WTC11 (cell line): ENCODE data around the gene ESCO1. TPM values are rescaled to one million over a fixed set of nuclear protein-coding genes. Genes with fewer than 3 reads are reported as not detected.

Experiments
- ATAC-seq: fragments of 200-7000 bp; cut with Tn5 transposase; 2 replicates; pipeline ENCODE4 v1.10.0; 2021; ENCODE audit warnings: mild to moderate bottlenecking, moderate library complexity
- CTCF ChIA-PET: fragments of 300-600 bp; sonication (Branson Sonifier 250); formaldehyde crosslinking; loops from one replicate; lab custom pipeline; 2021; ENCODE audit warnings: antibody characterized with exemption; lab: Charles Lee
- POLR2A ChIA-PET: fragments of 350-600 bp; sonication (Branson Sonifier 250); formaldehyde crosslinking; loops from one replicate; lab custom pipeline; 2021; ENCODE audit warnings: antibody characterized with exemption; lab: Charles Lee
- DNase-seq: peaks from one replicate; pipeline ENCODE4 v3.0.0; 2021; ENCODE audit warnings: low spot score
- H3K27ac Mint-ChIP-seq: 2 replicates; pipeline ENCODE4 v1.8.0; 2021; ENCODE audit warnings: mixed read lengths
- H3K27me3 Mint-ChIP-seq: 2 replicates; pipeline ENCODE4 v1.8.0; 2021; ENCODE audit warnings: low read depth, mild to moderate bottlenecking, moderate library complexity, mixed read lengths
- H3K36me3 Mint-ChIP-seq: 2 replicates; pipeline ENCODE4 v1.8.0; 2021; ENCODE audit warnings: mixed read lengths
- H3K4me1 Mint-ChIP-seq: 2 replicates; pipeline ENCODE4 v1.8.0; 2022; ENCODE audit warnings: mixed read lengths
- H3K4me3 Mint-ChIP-seq: 2 replicates; pipeline ENCODE4 v1.8.0; 2021; ENCODE audit warnings: mild to moderate bottlenecking, moderate library complexity, mixed read lengths
- H3K9me3 Mint-ChIP-seq: 2 replicates; pipeline ENCODE4 v1.8.0; 2021; ENCODE audit warnings: mixed read lengths
- ELF4 ChIP-seq: sonication (generic); formaldehyde crosslinking; IDR thresholded peaks from 2 replicates; pipeline ENCODE4 v1.8.1; 2022; ENCODE audit warnings: low read depth, mild to moderate bottlenecking, moderate library complexity, missing genetic modification reagents
- FOXK1 ChIP-seq: sonication (generic); formaldehyde crosslinking; IDR thresholded peaks from 2 replicates; pipeline ENCODE4 v1.8.0; 2022; ENCODE audit warnings: mild to moderate bottlenecking, moderate library complexity, missing genetic modification reagents
- FOXP1 ChIP-seq: sonication (generic); formaldehyde crosslinking; IDR thresholded peaks from 2 replicates; pipeline ENCODE4 v1.8.0; 2022; ENCODE audit warnings: missing genetic modification reagents, mild to moderate bottlenecking, moderate library complexity, borderline replicate concordance
- GTF2I ChIP-seq: fragments of 250-450 bp; sonication (Bioruptor Pico); conservative IDR thresholded peaks from 2 replicates; pipeline ENCODE4 v1.4.0; 2021; ENCODE audit warnings: mild to moderate bottlenecking
- JUN ChIP-seq: sonication (generic); formaldehyde crosslinking; IDR thresholded peaks from 2 replicates; pipeline ENCODE4 v1.8.0; 2023; ENCODE audit warnings: mild to moderate bottlenecking, missing genetic modification reagents
- NFE2L1 ChIP-seq: sonication (generic); formaldehyde crosslinking; IDR thresholded peaks from 2 replicates; pipeline ENCODE4 v1.8.1; 2023; ENCODE audit warnings: missing genetic modification reagents
- NFYB ChIP-seq: sonication (generic); formaldehyde crosslinking; conservative IDR thresholded peaks from 2 replicates; pipeline ENCODE4 v1.8.0; 2022; ENCODE audit warnings: low read depth, missing genetic modification reagents
- RELA ChIP-seq: sonication (generic); formaldehyde crosslinking; IDR thresholded peaks from 2 replicates; pipeline ENCODE4 v1.8.1; 2022; ENCODE audit warnings: missing genetic modification reagents, mild to moderate bottlenecking, borderline replicate concordance
- TCF7 ChIP-seq: sonication (generic); formaldehyde crosslinking; IDR thresholded peaks from 2 replicates; pipeline ENCODE4 v1.8.0; 2022; ENCODE audit warnings: mild to moderate bottlenecking, low read depth, missing genetic modification reagents, moderate library complexity
- TEAD1 ChIP-seq: sonication (generic); formaldehyde crosslinking; IDR thresholded peaks from 2 replicates; pipeline ENCODE4 v1.8.0; 2022; ENCODE audit warnings: mild to moderate bottlenecking, missing genetic modification reagents
- ZNF138 ChIP-seq: sonication (generic); formaldehyde crosslinking; conservative IDR thresholded peaks from 2 replicates; pipeline ENCODE4 v1.8.1; 2022; ENCODE audit warnings: mild to moderate bottlenecking, moderate library complexity, missing genetic modification reagents
- ZNF671 ChIP-seq: fragments of 250-450 bp; sonication (Bioruptor Pico); IDR thresholded peaks from 2 replicates; pipeline ENCODE4 v1.8.0; 2021; ENCODE audit warnings: mild to moderate bottlenecking
- total RNA-seq: library from RNA; stranded (reverse); gene quantifications from 3 replicates; pipeline ENCODE4 v1.2.3, GENCODE V29; 2021
- TF ChIP-seq, protein P1 (sequence below): fragments of 250-450 bp; sonication (Bioruptor Pico); IDR thresholded peaks from 2 replicates; pipeline ENCODE4 v2.1.2; 2022; ENCODE audit warnings: mild to moderate bottlenecking, moderate library complexity
- TF ChIP-seq, protein P2 (sequence below): sonication (generic); formaldehyde crosslinking; IDR thresholded peaks from 2 replicates; pipeline ENCODE4 v1.8.1; 2023; ENCODE audit warnings: mild to moderate bottlenecking, missing genetic modification reagents
- TF ChIP-seq, protein P3 (sequence below): sonication (generic); formaldehyde crosslinking; IDR thresholded peaks from 2 replicates; pipeline ENCODE4 v1.8.0; 2022; ENCODE audit warnings: missing genetic modification reagents
- TF ChIP-seq, protein P4 (sequence below): sonication (generic); formaldehyde crosslinking; IDR thresholded peaks from 2 replicates; pipeline ENCODE4 v1.8.0; 2022; ENCODE audit warnings: mild to moderate bottlenecking, missing genetic modification reagents
- TF ChIP-seq, protein P5 (sequence below): fragments of 200-600 bp; IDR thresholded peaks from 2 replicates; pipeline ENCODE4 v1.8.0; 2022; ENCODE audit warnings: antibody characterized with exemption
- TF ChIP-seq, protein P6 (sequence below): sonication (generic); formaldehyde crosslinking; conservative IDR thresholded peaks from 2 replicates; pipeline ENCODE4 v1.8.1; 2022; ENCODE audit warnings: mild to moderate bottlenecking, missing genetic modification reagents
- TF ChIP-seq, protein P7 (sequence below): fragments of 250-450 bp; sonication (Bioruptor Pico); conservative IDR thresholded peaks from 2 replicates; pipeline ENCODE4 v1.9.0; 2021; ENCODE audit warnings: mild to moderate bottlenecking

The ESCO1 gene
- total RNA-seq, 1 experiment from 2014 or later: 46.5 TPM

DNA sequence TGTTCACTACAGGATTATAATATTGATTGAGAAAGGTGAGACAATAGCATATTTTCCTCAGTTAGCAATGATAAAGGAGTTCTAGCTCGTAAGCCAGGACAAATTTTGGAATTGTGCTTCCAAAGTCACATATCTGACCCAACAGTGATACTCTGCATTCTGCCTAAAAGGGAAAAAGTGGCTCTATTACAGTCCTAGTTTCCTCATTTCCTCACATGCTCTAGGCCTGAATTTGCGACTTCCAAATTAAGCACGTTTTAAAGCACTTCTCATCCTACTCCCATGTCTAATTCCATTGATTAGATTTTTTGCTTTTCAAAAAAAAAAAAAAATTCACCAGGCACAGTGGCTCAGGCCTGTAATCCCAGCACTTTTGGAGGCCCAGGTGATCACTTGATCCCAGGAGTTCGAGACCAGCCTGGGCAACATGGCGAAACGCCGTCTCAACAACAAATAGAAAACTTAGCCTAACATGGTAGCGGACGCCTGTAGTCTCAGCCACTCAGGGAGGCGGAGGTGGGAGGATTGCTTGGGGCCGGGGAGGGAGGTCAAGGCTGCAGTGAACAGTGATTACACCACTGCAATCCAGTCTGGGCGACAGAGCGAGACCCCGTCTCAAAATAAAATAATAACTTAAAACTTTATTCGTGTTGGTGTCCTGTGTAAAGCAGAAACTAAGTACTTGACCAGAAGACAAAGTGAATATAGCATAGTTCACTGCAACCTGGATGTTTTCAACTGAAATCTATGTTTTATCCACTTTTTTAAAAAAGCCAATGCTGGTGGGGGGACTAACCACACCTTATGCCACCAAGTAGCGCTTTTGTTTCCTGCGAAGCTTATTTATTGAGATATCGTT, 1.5 kb downstream of the ESCO1 start (continued):
- TF ChIP-seq, protein P1, sequence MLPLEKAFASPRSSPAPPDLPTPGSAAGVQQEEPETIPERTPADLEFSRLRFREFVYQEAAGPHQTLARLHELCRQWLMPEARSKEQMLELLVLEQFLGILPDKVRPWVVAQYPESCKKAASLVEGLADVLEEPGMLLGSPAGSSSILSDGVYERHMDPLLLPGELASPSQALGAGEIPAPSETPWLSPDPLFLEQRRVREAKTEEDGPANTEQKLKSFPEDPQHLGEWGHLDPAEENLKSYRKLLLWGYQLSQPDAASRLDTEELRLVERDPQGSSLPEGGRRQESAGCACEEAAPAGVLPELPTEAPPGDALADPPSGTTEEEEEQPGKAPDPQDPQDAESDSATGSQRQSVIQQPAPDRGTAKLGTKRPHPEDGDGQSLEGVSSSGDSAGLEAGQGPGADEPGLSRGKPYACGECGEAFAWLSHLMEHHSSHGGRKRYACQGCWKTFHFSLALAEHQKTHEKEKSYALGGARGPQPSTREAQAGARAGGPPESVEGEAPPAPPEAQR: no peak

DNA sequence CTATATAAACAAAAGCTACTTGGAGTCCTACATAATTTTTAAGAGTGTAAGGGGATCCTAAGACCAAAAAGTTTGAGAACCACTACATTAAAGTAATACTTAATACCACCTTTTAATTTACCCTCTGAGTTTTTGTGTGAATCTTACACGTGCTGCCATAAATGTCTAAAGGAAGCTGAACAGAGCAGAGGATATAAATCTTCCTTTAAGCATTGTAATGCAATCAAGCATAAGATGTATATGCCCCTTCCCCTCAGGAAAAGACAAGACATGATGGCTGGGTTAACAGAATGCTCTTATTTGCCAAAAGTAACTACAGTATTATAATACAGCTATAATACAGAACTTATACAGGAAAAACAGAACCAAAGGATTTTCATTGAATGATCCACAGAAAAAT, 2.9 kb downstream of the ESCO1 start:
- ATAC-seq: no peak
- DNase-seq: no peak
- ChIA-PET POLR2A (no interaction called here), CTCF (no interaction called here)
- Mint-ChIP-seq H3K4me1 (peaks cover 14% of the 10 kb centered on the region), H3K27me3 (no peaks in the 10 kb centered on the region), H3K4me3 (no peak overlapping the region), H3K27ac (no peak overlapping the region), H3K36me3 (peaks cover 25% of the 10 kb centered on the region), H3K9me3 (peaks cover 13% of the 10 kb centered on the region)
- TF ChIP-seq ELF4 (CRISPR knock-in tag): no peak
- no peak for TF ChIP-seq ZNF138 (CRISPR knock-in tag)
- no peak for TF ChIP-seq ZNF671
- TF ChIP-seq TCF7 (CRISPR knock-in tag): no peak
- TF ChIP-seq JUN (CRISPR knock-in tag): no peak
- TF ChIP-seq, protein P2, sequence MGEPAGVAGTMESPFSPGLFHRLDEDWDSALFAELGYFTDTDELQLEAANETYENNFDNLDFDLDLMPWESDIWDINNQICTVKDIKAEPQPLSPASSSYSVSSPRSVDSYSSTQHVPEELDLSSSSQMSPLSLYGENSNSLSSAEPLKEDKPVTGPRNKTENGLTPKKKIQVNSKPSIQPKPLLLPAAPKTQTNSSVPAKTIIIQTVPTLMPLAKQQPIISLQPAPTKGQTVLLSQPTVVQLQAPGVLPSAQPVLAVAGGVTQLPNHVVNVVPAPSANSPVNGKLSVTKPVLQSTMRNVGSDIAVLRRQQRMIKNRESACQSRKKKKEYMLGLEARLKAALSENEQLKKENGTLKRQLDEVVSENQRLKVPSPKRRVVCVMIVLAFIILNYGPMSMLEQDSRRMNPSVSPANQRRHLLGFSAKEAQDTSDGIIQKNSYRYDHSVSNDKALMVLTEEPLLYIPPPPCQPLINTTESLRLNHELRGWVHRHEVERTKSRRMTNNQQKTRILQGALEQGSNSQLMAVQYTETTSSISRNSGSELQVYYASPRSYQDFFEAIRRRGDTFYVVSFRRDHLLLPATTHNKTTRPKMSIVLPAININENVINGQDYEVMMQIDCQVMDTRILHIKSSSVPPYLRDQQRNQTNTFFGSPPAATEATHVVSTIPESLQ (CRISPR knock-in tag): no peak
- no peak for TF ChIP-seq NFYB (CRISPR knock-in tag)
- no peak for TF ChIP-seq TEAD1 (CRISPR knock-in tag)
- no peak for TF ChIP-seq FOXP1 (CRISPR knock-in tag)
- no peak for TF ChIP-seq RELA (CRISPR knock-in tag)
- no peak for TF ChIP-seq NFE2L1 (CRISPR knock-in tag)
- no peak for TF ChIP-seq GTF2I
- TF ChIP-seq FOXK1 (CRISPR knock-in tag): no peak
- TF ChIP-seq, protein P3, sequence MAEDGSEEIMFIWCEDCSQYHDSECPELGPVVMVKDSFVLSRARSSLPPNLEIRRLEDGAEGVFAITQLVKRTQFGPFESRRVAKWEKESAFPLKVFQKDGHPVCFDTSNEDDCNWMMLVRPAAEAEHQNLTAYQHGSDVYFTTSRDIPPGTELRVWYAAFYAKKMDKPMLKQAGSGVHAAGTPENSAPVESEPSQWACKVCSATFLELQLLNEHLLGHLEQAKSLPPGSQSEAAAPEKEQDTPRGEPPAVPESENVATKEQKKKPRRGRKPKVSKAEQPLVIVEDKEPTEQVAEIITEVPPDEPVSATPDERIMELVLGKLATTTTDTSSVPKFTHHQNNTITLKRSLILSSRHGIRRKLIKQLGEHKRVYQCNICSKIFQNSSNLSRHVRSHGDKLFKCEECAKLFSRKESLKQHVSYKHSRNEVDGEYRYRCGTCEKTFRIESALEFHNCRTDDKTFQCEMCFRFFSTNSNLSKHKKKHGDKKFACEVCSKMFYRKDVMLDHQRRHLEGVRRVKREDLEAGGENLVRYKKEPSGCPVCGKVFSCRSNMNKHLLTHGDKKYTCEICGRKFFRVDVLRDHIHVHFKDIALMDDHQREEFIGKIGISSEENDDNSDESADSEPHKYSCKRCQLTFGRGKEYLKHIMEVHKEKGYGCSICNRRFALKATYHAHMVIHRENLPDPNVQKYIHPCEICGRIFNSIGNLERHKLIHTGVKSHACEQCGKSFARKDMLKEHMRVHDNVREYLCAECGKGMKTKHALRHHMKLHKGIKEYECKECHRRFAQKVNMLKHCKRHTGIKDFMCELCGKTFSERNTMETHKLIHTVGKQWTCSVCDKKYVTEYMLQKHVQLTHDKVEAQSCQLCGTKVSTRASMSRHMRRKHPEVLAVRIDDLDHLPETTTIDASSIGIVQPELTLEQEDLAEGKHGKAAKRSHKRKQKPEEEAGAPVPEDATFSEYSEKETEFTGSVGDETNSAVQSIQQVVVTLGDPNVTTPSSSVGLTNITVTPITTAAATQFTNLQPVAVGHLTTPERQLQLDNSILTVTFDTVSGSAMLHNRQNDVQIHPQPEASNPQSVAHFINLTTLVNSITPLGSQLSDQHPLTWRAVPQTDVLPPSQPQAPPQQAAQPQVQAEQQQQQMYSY: no peak

DNA sequence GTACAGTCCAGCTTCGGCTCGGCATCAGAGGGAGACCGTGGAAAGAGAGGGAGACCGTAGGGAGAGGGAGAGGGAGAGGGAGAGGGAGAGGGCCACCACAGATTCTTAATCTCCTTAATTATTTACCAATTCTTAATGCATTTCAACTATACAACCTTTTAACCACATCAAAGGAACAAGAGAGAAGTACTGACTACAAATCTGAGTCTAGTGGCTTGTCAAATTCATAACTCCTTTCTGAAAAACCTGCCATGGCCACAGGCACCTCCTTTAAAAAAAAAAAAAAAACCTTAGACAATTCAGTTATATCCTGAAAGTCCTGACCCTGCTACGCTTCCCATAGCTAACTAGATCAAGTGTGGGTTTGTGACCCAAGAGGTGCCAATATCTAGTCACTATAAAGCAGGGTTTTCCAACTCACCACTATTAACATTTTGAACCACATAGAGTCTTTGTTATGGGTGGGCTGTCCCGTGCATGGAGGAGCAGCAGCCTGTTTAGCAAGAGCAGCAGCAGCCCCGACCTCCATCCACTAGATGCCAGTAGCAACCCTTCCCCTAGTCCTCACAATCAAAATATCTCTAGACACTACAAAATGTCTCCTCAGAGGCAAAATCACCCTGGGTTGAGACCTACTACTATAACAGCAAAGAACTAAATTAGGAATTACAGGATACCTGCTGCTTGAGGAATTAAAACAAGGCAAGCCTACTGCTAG, 6.8 kb downstream of the ESCO1 start:
- no peak for ATAC-seq
- no peak overlapping the region for H3K27ac Mint-ChIP-seq
- H3K27me3 Mint-ChIP-seq: no peaks in the 10 kb centered on the region
- ChIA-PET CTCF (no interaction called here), POLR2A (interaction anchor here (0.6 kb wide), 1 partner anchor 103 kb away, joined by 3 read pairs; no protein-coding TSS in a partner anchor)
- no peak for DNase-seq
- peaks cover 41% of the 10 kb centered on the region for H3K36me3 Mint-ChIP-seq
- H3K4me3 Mint-ChIP-seq: no peak overlapping the region
- H3K4me1 Mint-ChIP-seq: peaks cover 6% of the 10 kb centered on the region
- peaks cover 31% of the 10 kb centered on the region for H3K9me3 Mint-ChIP-seq
- TF ChIP-seq, protein P4, sequence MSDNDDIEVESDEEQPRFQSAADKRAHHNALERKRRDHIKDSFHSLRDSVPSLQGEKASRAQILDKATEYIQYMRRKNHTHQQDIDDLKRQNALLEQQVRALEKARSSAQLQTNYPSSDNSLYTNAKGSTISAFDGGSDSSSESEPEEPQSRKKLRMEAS: no peak
- TF ChIP-seq, protein P5, sequence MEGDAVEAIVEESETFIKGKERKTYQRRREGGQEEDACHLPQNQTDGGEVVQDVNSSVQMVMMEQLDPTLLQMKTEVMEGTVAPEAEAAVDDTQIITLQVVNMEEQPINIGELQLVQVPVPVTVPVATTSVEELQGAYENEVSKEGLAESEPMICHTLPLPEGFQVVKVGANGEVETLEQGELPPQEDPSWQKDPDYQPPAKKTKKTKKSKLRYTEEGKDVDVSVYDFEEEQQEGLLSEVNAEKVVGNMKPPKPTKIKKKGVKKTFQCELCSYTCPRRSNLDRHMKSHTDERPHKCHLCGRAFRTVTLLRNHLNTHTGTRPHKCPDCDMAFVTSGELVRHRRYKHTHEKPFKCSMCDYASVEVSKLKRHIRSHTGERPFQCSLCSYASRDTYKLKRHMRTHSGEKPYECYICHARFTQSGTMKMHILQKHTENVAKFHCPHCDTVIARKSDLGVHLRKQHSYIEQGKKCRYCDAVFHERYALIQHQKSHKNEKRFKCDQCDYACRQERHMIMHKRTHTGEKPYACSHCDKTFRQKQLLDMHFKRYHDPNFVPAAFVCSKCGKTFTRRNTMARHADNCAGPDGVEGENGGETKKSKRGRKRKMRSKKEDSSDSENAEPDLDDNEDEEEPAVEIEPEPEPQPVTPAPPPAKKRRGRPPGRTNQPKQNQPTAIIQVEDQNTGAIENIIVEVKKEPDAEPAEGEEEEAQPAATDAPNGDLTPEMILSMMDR: no peak
- TF ChIP-seq, protein P6, sequence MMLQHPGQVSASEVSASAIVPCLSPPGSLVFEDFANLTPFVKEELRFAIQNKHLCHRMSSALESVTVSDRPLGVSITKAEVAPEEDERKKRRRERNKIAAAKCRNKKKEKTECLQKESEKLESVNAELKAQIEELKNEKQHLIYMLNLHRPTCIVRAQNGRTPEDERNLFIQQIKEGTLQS (CRISPR knock-in tag): no peak
- TF ChIP-seq, protein P7, sequence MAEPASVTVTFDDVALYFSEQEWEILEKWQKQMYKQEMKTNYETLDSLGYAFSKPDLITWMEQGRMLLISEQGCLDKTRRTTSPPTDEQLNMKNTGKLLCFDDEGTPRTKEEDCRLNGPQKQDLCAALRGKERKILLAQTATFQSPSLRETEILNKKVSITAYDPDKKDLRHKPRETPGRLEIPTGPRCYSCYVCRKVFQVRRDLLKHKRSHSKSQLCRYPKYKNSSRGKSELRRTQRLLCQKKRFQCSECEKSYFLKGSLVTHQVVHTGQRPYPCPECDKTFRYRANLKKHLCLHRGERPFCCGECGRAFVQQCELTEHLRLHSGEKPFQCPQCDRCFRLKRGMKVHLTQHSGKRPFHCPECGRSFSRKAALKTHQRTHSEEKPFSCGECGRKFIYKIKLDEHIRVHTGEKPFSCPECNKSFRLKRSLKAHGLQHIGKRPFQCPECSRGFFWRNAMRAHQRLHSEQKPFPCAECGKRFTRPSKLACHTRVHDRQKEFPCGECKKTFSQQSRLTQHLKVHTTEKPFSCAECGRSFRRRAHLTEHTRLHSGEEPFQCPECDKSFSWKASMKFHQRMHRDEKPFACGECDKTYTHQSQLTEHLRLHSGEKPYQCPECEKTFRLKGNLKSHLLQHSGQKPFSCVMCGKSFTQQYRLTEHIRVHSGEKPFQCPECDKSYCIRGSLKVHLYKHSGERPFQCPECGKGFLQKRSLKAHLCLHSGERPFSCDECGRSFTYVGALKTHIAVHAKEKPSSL (CRISPR knock-in tag): no peak
